Stimulated activated CD4-positive, alpha-beta T cell treated with anti-CD3 and anti-CD28 coated beads, Interleukin-4, amount 100 ng/mL, for 24 hours (primary cell): ENCODE measurements around the gene LYST.
"Not testable (repeated sequence)": the region's sequence is repeated elsewhere in the genome, so short reads cannot be mapped to it uniquely, and the experiment has no call there.

ENCODE experiments used
- DNase-seq: peaks from one replicate; pipeline ENCODE4 v3.0.0-alpha.2; 2020

LYST gene

DNA sequence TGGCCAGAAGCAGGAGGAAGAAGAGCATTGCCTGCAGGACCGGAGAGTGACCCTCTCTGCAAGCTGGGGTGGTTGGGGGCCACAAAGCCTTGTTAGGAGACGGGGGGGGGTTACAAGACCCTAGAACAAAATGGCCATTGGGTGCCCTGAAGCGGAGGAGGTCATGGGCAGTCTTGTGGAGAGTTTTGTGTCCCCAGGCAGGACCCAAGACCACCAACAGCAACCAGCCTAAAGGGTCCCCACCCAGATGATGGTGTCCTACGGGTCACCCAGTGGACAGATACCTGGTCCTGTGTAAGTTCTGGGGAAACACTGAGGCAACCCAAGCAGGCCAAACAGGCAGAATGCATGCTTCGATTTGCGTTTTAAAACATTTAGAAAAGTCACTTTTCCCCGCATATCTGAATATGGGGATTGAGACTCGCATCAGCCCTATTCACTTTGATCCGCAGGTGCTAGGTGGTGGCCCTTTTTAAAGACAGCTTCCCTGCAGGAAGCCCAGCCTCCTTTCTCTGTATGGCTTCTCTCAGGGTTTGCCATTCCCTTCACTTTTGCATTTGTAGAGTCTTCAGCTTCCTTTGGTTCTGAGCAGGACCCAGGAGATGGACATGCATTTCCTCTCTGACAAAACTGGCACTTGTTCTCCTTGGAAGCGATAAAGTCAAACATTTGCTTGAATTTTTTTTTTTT lies 238.2 kb downstream of the LYST start:
- DNase-seq, result no peak

DNA sequence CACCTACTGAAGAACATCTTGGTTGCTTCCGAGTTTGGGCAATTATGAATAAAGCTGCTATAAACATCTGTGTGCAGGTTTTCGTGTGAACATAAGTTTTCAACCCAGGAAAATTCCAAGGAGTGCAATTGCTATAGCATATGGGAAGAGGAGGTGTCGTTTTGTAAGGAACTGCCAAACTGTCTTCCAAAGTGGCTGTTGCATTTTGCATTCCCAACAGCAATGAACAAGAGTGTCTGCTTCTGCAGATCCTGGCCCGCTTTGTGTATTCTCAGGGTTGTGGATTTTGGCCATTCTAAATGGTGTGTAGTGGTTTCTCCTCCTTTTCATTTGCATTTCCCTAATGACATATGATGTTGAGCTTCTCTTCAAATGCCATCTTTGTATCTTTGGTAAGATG lies 240.9 kb downstream of the LYST start:
- DNase-seq, result no peak

DNA sequence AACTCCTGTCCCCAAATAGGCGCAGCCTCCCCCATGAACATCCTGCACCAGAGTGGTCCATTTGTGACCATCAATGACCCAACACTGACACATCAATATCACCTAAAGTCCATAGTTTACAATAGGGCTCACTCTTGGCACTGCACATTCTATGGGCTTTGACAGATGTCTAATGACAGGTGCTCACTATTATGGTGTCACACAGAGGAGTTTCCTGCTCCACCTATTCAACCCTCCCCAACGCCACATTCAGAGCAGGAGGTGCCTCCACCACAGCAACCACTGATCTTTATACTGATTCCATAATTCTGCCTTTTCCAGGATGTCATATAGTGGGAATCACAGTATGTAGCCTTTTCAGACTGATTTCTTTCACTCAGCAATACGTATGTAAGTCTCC lies 241.4 kb downstream of the LYST start:
- DNase-seq, result no peak

DNA sequence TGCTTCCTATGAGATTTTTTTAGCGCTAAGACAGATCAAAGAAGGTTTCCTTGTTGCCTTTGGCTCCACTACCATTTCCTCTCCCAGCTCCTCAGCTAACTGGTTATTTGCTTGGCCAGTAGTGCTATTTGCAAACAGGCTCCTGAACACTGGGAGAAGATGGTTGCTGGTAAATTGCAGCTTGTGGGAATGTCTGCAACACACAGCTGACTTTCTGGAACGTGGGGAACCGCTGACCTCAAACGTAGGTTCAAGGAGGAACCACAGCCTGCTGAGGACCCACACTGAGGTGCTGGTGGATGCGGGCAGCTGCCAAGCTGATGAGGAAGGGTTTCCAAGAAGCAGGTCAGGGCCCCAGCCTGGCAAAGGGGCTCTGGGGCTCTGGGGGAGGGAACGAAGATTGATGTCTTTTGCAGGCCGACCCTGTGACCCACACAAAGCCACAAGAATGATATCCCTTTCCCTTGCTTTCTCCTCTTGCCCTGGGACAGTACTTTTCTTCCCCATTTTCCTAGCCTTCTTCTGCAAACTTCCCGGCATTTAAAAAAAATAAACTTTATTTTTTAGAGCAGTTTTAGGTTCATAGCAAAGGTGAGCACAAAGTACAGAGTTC lies 241.9 kb downstream of the LYST start:
- no peak for DNase-seq

DNA sequence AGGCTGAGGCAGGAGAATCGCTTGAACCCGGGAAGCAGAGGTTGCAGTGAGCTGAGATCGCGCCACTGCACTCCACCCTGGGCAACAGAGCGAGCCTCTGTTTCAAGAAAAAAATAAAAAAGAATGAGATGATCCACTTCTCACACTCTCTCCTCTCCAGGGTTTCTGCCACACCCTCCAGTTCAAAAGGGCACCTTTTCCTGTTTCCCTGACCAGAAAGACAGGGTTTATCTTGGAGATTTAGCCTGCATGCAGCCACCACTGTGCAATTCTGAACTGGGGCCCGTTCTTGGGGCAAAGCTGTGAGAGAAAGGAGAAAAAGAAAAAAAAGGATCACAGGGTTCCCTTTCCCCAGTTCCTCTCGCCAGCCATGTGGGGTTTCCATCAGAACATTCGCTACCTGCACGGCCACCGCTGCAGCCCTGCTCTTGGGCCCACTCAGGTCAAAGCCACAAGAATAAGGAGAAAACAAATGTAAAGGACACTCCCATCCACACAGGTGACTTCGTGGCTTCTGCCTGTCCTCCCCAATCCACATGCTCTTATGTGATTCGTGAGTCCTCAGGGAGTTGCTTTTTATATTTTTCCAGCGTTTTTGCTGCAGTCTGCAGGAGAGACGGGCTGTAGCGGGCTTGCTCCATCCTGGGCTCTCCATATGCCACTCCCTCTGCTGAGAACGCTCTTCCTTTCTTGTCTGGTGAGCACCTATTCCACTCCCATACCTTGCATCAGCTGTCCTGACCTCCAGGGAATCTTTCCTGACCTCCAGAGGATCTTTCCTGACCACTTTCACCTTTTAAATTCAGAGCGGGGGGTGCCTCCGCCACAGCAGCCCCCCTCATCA lies 243.5 kb downstream of the LYST start:
- DNase-seq, result no peak

DNA sequence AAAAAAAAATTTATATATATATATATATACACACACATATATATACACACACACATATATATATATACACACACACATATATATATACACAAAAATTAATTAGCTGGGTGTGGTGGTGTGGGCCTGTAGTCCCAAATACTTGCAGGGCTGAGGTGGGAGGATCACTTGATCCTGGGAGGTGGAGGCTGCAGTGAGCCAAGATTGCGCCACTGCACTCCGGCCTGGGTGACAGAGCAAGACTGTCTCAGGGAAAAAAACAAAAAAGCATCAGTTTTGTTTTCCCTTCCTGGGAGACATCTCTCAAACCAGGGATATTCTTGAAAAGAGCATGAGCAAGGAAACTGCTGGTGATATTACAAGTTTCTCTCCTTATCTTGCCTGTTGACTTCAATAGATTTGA lies 247.6 kb downstream of the LYST start:
- DNase-seq, result not testable (repeated sequence)

DNA sequence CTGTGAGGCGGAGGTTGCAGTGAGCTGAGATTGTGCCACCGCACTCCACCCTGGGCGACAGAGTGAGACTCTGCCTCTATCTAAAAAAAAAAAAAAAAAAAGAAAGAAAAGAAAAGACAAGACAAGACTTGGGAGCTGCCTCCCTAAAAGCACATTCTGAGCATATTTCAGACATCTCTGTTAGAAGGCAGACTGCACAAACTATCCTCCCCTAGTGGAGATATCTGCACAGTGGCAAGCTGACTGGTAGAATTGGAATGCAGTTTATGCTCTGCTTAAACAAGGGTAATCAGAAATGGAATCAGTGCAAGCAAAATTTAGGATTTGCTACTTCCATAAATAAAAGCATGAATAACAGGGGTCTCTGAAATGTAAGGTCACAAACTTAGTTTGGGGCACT lies 248.9 kb downstream of the LYST start:
- no peak for DNase-seq

DNA sequence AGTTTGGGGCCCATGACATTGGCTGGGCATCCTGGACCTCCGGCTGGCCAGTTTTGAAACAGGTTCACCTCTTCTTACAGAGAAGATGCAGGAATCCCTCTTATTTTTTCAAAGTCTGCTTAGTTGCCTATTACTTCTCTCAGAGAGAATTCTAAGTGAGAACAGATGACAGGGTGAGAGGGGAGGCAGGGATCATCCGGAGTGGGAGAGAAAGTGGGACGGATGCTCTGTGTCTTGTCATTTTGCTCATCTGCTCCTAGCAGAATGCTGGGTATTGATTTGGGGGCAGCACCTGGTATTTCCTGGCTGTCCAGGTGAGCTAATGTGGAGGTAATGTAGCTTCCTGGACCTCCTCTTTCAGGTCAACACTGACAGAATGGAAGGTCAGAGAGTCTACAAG lies 249.6 kb downstream of the LYST start:
- no peak for DNase-seq

DNA sequence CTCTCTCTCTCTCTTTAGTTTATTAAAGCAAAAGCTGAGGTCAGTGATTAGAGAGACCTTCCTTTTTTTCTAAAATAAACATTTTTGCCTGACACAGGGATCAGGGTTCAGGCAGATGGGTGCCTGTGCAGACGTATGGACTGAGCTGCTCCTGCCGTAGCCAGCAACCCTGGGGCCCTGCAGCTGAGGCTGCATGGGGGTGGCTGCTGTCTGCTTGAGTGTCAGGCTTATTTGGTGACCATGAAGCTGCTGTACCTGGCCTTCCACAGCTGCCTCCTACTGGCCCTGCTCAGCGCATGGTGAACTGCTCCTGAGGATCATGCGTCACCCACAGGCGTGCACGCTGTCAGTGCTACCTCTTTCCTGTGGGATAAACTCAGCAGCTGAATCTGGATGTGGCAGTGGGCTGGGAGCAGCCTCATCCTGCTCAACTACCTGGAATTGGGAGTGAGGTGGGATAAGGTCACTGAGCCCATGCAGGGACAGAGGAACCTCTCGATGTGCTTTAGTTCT lies 252.2 kb downstream of the LYST start:
- DNase-seq, result no peak

DNA sequence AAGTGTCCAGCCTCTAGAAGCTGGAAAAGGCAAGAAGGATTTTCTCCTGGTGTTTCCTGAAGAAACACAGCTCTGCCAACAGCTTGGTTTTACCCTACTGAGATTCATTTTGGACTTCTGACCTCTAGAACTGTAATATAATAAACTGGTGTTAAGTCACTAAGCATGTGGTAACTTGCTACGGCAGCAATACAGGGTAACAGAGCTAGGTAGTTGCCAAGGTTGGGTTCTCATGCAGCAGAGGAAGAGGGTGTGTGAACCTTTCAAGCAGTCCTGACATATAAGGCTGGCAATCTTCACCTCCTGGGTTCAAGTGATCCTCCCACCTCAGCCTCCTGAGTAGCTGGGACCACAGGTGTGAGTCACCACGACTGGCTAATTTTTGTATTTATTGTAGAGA lies 253.1 kb downstream of the LYST start:
- no peak for DNase-seq

DNA sequence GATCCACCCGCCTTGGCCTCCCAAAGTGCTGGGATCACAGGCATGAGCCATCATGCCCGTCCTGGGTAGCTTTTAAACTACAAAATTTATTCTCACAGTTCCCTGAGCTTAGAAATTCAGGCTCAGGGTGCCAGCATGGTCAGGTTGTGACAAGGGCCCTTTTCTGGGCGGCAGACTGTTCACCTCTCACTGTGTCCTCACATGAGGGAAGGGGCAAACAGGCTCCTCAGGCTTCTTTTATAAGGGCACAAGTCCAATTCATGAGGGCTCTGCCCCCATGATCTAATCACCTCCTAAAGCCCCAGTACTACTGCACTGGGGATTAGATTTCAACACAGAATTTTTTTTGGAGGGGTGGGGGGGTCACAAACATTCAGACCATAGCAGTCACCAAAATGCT lies 253.9 kb downstream of the LYST start:
- DNase-seq, result no peak
